SK-N-SH (cell line): ENCODE data around the gene RCN2. TPM values are rescaled to one million over a fixed set of nuclear protein-coding genes. Genes with fewer than 3 reads are reported as not detected.

Experiments
- CTCF ChIA-PET: fragments of 300-600, 350-600 bp; formaldehyde crosslinking; extraction: SDS; loops from one replicate; lab custom pipeline; 2021; lab: Yijun Ruan, JAX
- POLR2A ChIA-PET: fragments of 350-600 bp; sonication (Branson Sonifier 250); formaldehyde crosslinking; extraction: SDS; loops from one replicate; lab custom pipeline; 2020; ENCODE audit warnings: antibody characterized with exemption, inconsistent platforms; lab: Yijun Ruan, JAX
- DNase-seq: peaks from one replicate; pipeline ENCODE4 v3.0.0; 2012
- H2AFZ ChIP-seq: fragments of 200-600 bp; sonication (generic); 2 replicates; pipeline ENCODE4 v1.8.1; 2016; ENCODE audit warnings: antibody characterized with exemption, mild to moderate bottlenecking, low read depth
- H3F3A ChIP-seq: fragments of 200-600 bp; sonication (generic); replicated peaks from 2 replicates; pipeline ENCODE3; 2016; ENCODE audit warnings: antibody characterized with exemption, mild to moderate bottlenecking; ENCODE audit not compliant: insufficient read depth
- H3K27ac ChIP-seq, 2 experiments: fragments of 200-500 bp in 1 of 2; fragments of 200-600 bp in 1 of 2; sonication (Bioruptor generic) in 1 of 2; sonication (generic), shearing (Covaris generic) in 1 of 2; 2 replicates each; pipeline versions ENCODE4 v1.5.1 to v1.6.1; 2014 to 2016; ENCODE audit warnings: low read depth in 2 of 2, inconsistent platforms in 1 of 2, low read length in 1 of 2, mild to moderate bottlenecking in 1 of 2, mixed read lengths in 1 of 2
- H3K27me3 ChIP-seq: fragments of 200-600 bp; sonication (generic), shearing (Covaris generic); 2 replicates; pipeline ENCODE4 v1.6.1; 2016; ENCODE audit warnings: mixed run types; ENCODE audit not compliant: insufficient read depth
- H3K36me3 ChIP-seq, 2 experiments: fragments of 200-500 bp in 1 of 2; fragments of 200-600 bp in 1 of 2; sonication (Bioruptor generic) in 1 of 2; sonication (generic) in 1 of 2; replicated peaks in 1 of 2; 2 replicates each; pipeline versions ENCODE3 to v1.5.1; 2014 to 2016; ENCODE audit warnings: low read length in 1 of 2, mild to moderate bottlenecking in 1 of 2; ENCODE audit not compliant: insufficient read depth in 2 of 2, control insufficient read depth in 1 of 2
- H3K4me1 ChIP-seq, 2 experiments: fragments of 200-500 bp in 1 of 2; fragments of 200-600 bp in 1 of 2; sonication (Bioruptor generic) in 1 of 2; sonication (generic), shearing (Covaris generic) in 1 of 2; 2 replicates each; pipeline versions ENCODE4 v1.5.1 to v1.6.1; 2014 to 2016; ENCODE audit warnings: low read depth in 1 of 2, low read length in 1 of 2, mixed run types in 1 of 2; ENCODE audit not compliant: insufficient read depth in 2 of 2, control insufficient read depth in 1 of 2
- H3K4me2 ChIP-seq: fragments of 200-600 bp; sonication (generic), shearing (Covaris generic); 2 replicates; pipeline ENCODE4 v1.6.1; 2017; ENCODE audit warnings: mixed run types
- H3K4me3 ChIP-seq, 2 experiments: fragments of 200-500 bp in 1 of 2; fragments of 200-600 bp in 1 of 2; sonication (Bioruptor generic) in 1 of 2; sonication (generic), shearing (Covaris generic) in 1 of 2; 2 replicates each; pipeline versions ENCODE4 v1.5.1 to v1.8.1; 2014 to 2016; ENCODE audit warnings: low read depth in 2 of 2, inconsistent platforms in 1 of 2, low read length in 1 of 2, mild to moderate bottlenecking in 1 of 2, mixed read lengths in 1 of 2, moderate library complexity in 1 of 2
- H3K79me2 ChIP-seq: fragments of 200-600 bp; sonication (generic); 2 replicates; pipeline ENCODE4 v1.8.1; 2017; ENCODE audit warnings: mild to moderate bottlenecking; ENCODE audit not compliant: insufficient read depth
- H3K9ac ChIP-seq: fragments of 200-600 bp; sonication (generic); 2 replicates; pipeline ENCODE4 v1.6.1; 2017; ENCODE audit warnings: mixed run types
- H3K9me2 ChIP-seq: fragments of 200-600 bp; sonication (generic); 2 replicates; pipeline ENCODE4 v1.6.1; 2017; ENCODE audit warnings: mixed run types
- H3K9me3 ChIP-seq: fragments of 200-600 bp; sonication (generic); 2 replicates; pipeline ENCODE4 v1.6.1; 2017; ENCODE audit warnings: mixed run types, mild to moderate bottlenecking, moderate library complexity
- H4K20me1 ChIP-seq: fragments of 200-600 bp; sonication (generic); 2 replicates; pipeline ENCODE4 v1.6.1; 2017; ENCODE audit warnings: mild to moderate bottlenecking, mixed run types; ENCODE audit not compliant: insufficient read depth
- EP300 ChIP-seq, 2 experiments: IDR thresholded peaks; 2 replicates each; pipeline versions ENCODE4 v1.4.0 to v1.6.1; 2012; ENCODE audit warnings: borderline replicate concordance in 1 of 2, low read depth in 1 of 2, low read length in 1 of 2
- EZH2phosphoT487 ChIP-seq: fragments of 200-600 bp; sonication (generic); IDR thresholded peaks from 2 replicates; pipeline ENCODE4 v1.6.1; 2017; ENCODE audit warnings: low read depth, mixed run types, mild to moderate bottlenecking, antibody characterized with exemption, moderate library complexity, borderline replicate concordance
- FOSL2 ChIP-seq: IDR thresholded peaks from 2 replicates; pipeline ENCODE4 v1.4.0; 2012; ENCODE audit warnings: low read depth, mild to moderate bottlenecking, moderate library complexity, borderline replicate concordance
- FOXM1 ChIP-seq: IDR thresholded peaks from 2 replicates; pipeline ENCODE4 v1.4.0; 2012; ENCODE audit warnings: low read depth, mild to moderate bottlenecking
- JUND ChIP-seq: IDR thresholded peaks from 2 replicates; pipeline ENCODE4 v1.4.0; 2012
- NRF1 ChIP-seq: IDR thresholded peaks from 2 replicates; pipeline ENCODE4 v1.6.1; 2012; ENCODE audit warnings: low read depth, mild to moderate bottlenecking, low read length
- RAD21 ChIP-seq: IDR thresholded peaks from 2 replicates; pipeline ENCODE4 v1.6.1; 2012; ENCODE audit warnings: mild to moderate bottlenecking, low read length
- RCOR1 ChIP-seq: fragments of 150-350 bp; IDR thresholded peaks from 2 replicates; pipeline ENCODE4 v1.6.1; 2017; ENCODE audit warnings: antibody characterized with exemption, low read length
- RFX5 ChIP-seq: IDR thresholded peaks from 2 replicates; pipeline ENCODE4 v1.6.1; 2012; ENCODE audit warnings: mild to moderate bottlenecking, improper control_type of control experiment, low read length
- SMC3 ChIP-seq: IDR thresholded peaks from 2 replicates; pipeline ENCODE4 v1.6.1; 2012; ENCODE audit warnings: low read depth, low read length, improper control_type of control experiment
- WGBS: methylation state at CpG from one replicate; pipeline ENCODE4 v1.1.6; 2017; ENCODE audit warnings: low lambda C conversion rate; 5-methylcytosine and 5-hydroxymethylcytosine counted together
- polyA plus RNA-seq, 3 experiments: library from polyadenylated mRNA; depleted of rRNA; stranded (reverse); fragments of >200 nt; gene quantifications; 2 replicates each; pipeline ENCODE4 v1.2.3, GENCODE V29; 2012
- TF ChIP-seq, protein P1 (sequence below): IDR thresholded peaks from 2 replicates; pipeline ENCODE4 v1.6.1; 2012; ENCODE audit warnings: mild to moderate bottlenecking, low read depth, low read length, moderate library complexity
- TF ChIP-seq, protein P2 (sequence below): fragments of 150-350 bp; IDR thresholded peaks from 2 replicates; pipeline ENCODE4 v1.6.1; 2016; ENCODE audit warnings: mild to moderate bottlenecking, low read depth, low read length
- TF ChIP-seq, protein P3 (sequence below): IDR thresholded peaks from 2 replicates; pipeline ENCODE4; 2012

RCN2 gene
- polyA plus RNA-seq, 1 of the 3 experiments (the other 2 are of a cell fraction) = 78.6 TPM

DNA sequence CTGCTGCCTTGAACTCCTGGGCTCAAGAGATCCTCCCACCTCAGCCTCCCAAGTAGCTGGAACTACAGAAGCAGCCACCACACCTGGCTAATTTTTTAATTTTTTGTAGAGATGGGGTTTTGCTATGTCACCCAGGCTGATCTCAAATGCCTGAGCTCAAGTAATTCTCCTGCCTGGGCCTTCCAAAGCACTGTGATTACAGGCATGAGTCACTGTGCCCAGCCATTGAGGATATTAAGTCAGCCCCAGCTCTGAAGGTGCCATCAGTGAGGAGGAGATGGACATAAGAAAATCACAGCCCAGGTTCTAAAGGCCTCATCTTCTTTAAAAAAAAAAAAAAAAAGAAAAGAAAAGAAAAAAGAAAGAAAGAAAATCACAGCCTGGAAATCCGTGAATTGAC, 36.8 kb downstream of the RCN2 start:
- no peaks in the 10 kb centered on the region; a peak in 1 of 4 replicates for H3K4me1 ChIP-seq
- POLR2A ChIA-PET = no interaction called here
- no peaks in the 10 kb centered on the region for H3F3A ChIP-seq
- TF ChIP-seq JUND (no peak), RCOR1 (no peak), FOSL2 (peak; percentile 9; the same call in 1 of the 2 replicates), NRF1 (no peak), RFX5 (no peak), FOXM1 (no peak)
- WGBS = 67% methylated on average over 1 of the region's 1 CpG
- no peaks in the 10 kb centered on the region for H3K9me3 ChIP-seq
- no peak for DNase-seq
- H3K9me2 ChIP-seq = no peaks in the 10 kb centered on the region
- no peak overlapping the region for H3K4me3 ChIP-seq
- CTCF ChIA-PET = no interaction called here
- no peaks in the 10 kb centered on the region for H3K36me3 ChIP-seq
- no peak overlapping the region for H3K27ac ChIP-seq
- no peak overlapping the region for H3K9ac ChIP-seq
- H3K4me2 ChIP-seq = no peak overlapping the region
- no peak overlapping the region for H2AFZ ChIP-seq
- H3K27me3 ChIP-seq = no peaks in the 10 kb centered on the region
- H4K20me1 ChIP-seq = no peaks in the 10 kb centered on the region
- H3K79me2 ChIP-seq = no peaks in the 10 kb centered on the region

DNA sequence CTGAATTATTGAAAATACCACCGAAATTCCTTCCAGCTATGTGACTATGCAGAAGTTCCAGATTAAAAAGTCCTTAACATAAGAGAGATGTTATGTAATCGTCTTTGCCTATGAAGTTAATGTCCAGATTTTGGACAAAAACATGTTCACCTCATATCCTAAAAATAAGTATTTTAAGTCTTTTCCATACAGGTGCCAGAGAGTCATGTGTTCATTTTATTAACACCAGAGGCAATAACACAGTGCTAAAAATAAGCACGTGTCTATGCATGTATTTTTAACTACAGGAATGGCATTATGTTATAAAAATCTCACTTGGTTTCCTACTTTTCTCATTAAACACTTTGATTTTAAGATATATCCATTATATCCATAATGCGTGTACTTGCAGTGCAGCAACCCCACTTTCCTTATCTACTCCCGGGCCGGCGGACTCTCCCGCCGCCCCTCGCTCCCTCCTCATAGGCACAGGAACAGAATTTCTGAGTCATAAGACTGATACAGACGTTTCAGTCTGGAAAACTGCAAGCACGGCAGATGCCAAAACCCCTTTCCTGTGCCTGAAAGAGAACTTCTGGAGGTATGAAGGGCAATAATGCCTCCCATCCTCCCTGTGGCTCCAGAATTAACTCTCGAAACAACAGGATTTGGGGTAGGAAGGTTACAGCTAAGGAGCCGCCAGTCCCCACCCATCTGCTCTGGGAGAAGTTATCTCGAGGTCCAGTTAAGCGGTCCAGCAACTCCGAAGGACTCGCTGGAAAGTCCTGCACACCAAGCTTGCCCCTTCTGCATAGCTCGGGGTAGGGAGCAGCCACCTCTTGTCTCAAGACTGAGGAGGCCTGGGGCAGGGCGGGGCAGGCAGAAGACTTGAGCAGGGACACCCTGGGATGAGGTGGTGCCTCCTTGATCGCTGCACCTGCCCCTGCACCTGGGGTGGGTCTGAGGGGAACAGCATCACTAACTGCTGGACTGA, 41.1 kb downstream of the RCN2 start:
- WGBS = 59% methylated on average over 20 of the region's 21 CpGs
- ChIA-PET POLR2A (no interaction called here), CTCF (interaction anchor here (0.6 to 2.4 kb wide), 11 partner anchors 11 to 570 kb away, joined by 3 to 20 read pairs (median 4); partner anchors contain the start of gene PSTPIP1)
- Histone ChIP-seq H3K79me2 (no peaks in the 10 kb centered on the region), H3K9me3 (no peaks in the 10 kb centered on the region), H4K20me1 (no peaks in the 10 kb centered on the region), H3F3A (no peaks in the 10 kb centered on the region), H3K36me3 (no peaks in the 10 kb centered on the region), H3K27ac (no peak overlapping the region), H3K9ac (no peak overlapping the region), H2AFZ (no peak overlapping the region), H3K4me2 (peak overlapping the region; percentile 49), H3K27me3 (no peaks in the 10 kb centered on the region), H3K9me2 (no peaks in the 10 kb centered on the region), H3K4me1 (no peaks in the 10 kb centered on the region; a peak in 1 of 4 replicates), H3K4me3 (peak overlapping the region in 1 of 2 experiments; percentile 43; a peak in 1 of 4 replicates)
- TF ChIP-seq FOSL2 = peak; percentile 14; the same call in 1 of the 2 replicates
- no peak for TF ChIP-seq SMC3
- no peak for DNase-seq

DNA sequence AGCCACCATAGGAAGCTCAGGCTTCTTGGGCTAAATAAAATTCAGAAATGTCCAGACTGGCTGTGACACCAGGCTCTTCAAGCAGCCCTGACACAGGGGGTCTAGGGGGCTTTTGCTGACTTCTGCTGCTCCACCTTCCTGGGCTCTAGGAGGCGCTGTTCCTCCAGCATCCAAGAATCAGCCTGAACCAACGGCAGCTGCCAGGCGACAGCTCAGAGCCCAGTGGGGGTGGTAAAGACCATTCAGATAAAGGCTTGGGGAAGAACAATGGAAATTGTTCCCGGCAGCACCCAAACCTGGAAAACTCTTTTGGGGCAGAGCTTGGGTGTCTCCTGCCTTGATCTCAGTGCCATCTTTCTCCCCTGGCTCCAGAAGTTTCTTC, 41.8 kb downstream of the RCN2 start:
- Histone ChIP-seq H3K79me2 (no peaks in the 10 kb centered on the region), H4K20me1 (no peaks in the 10 kb centered on the region), H3K4me2 (no peak overlapping the region), H3K36me3 (no peaks in the 10 kb centered on the region), H3K27ac (no peak overlapping the region), H3K27me3 (no peaks in the 10 kb centered on the region), H2AFZ (no peak overlapping the region), H3K9ac (no peak overlapping the region), H3K9me3 (peaks cover 5% of the 10 kb centered on the region), H3K4me1 (no peaks in the 10 kb centered on the region; a peak in 1 of 4 replicates), H3F3A (no peaks in the 10 kb centered on the region), H3K9me2 (no peaks in the 10 kb centered on the region), H3K4me3 (peak overlapping the region in 1 of 2 experiments; percentile 43; a peak in 1 of 4 replicates)
- ChIA-PET POLR2A (no interaction called here), CTCF (interaction anchor here (0.8 to 2.4 kb wide), 10 partner anchors 12 to 570 kb away, joined by 3 to 20 read pairs (median 4); partner anchors contain the start of gene PSTPIP1)
- peak; percentile 57 for DNase-seq
- 40% methylated on average over 1 of the region's 4 CpGs for WGBS
- TF ChIP-seq, protein P1, sequence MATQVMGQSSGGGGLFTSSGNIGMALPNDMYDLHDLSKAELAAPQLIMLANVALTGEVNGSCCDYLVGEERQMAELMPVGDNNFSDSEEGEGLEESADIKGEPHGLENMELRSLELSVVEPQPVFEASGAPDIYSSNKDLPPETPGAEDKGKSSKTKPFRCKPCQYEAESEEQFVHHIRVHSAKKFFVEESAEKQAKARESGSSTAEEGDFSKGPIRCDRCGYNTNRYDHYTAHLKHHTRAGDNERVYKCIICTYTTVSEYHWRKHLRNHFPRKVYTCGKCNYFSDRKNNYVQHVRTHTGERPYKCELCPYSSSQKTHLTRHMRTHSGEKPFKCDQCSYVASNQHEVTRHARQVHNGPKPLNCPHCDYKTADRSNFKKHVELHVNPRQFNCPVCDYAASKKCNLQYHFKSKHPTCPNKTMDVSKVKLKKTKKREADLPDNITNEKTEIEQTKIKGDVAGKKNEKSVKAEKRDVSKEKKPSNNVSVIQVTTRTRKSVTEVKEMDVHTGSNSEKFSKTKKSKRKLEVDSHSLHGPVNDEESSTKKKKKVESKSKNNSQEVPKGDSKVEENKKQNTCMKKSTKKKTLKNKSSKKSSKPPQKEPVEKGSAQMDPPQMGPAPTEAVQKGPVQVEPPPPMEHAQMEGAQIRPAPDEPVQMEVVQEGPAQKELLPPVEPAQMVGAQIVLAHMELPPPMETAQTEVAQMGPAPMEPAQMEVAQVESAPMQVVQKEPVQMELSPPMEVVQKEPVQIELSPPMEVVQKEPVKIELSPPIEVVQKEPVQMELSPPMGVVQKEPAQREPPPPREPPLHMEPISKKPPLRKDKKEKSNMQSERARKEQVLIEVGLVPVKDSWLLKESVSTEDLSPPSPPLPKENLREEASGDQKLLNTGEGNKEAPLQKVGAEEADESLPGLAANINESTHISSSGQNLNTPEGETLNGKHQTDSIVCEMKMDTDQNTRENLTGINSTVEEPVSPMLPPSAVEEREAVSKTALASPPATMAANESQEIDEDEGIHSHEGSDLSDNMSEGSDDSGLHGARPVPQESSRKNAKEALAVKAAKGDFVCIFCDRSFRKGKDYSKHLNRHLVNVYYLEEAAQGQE = no peak
- no peak for TF ChIP-seq EZH2phosphoT487
- peak; percentile 62 for TF ChIP-seq RAD21
- TF ChIP-seq, protein P2, sequence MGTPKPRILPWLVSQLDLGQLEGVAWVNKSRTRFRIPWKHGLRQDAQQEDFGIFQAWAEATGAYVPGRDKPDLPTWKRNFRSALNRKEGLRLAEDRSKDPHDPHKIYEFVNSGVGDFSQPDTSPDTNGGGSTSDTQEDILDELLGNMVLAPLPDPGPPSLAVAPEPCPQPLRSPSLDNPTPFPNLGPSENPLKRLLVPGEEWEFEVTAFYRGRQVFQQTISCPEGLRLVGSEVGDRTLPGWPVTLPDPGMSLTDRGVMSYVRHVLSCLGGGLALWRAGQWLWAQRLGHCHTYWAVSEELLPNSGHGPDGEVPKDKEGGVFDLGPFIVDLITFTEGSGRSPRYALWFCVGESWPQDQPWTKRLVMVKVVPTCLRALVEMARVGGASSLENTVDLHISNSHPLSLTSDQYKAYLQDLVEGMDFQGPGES = no peak
- TF ChIP-seq EP300 (IDR thresholded peaks at IDR 0.05; ENCODE audit: borderline replicate concordance in 1 of 2, low read depth in 1 of 2, low read length in 1 of 2) = no peak
- TF ChIP-seq RFX5 = no peak
- TF ChIP-seq, protein P3, sequence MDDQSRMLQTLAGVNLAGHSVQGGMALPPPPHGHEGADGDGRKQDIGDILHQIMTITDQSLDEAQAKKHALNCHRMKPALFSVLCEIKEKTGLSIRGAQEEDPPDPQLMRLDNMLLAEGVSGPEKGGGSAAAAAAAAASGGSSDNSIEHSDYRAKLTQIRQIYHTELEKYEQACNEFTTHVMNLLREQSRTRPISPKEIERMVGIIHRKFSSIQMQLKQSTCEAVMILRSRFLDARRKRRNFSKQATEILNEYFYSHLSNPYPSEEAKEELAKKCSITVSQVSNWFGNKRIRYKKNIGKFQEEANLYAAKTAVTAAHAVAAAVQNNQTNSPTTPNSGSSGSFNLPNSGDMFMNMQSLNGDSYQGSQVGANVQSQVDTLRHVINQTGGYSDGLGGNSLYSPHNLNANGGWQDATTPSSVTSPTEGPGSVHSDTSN = no peak
